ENCODE measurements around the gene FRMPD4. TPM values are rescaled to one million over a fixed set of nuclear protein-coding genes. Genes with fewer than 3 reads are reported as not detected.

FRMPD4 gene
- total RNA-seq, 1 donor from 2014 or later, result 0.29 TPM

- Histone ChIP-seq H3K9me3 (no peaks in the 10 kb centered on the region), H3K4me3 (no peak overlapping the region), H3K4me1 (no peaks in the 10 kb centered on the region), H3K36me3 (no peaks in the 10 kb centered on the region), H3K27me3 (no peaks in the 10 kb centered on the region), H3K27ac (no peak overlapping the region)
- DNase-seq (no peak), ATAC-seq (no peak)
- no peak for TF ChIP-seq CTCF (IDR thresholded peaks at IDR 0.05)
- intact Hi-C loops (cut with DNase I), result no loop called here
These were observed 541.2 kb downstream of the FRMPD4 start for GRCh38 chrX:12679522-12679921.

GRCh38 chrX:12681047-12681446, 542.8 kb downstream of the FRMPD4 start:
- Histone ChIP-seq H3K27me3 (no peaks in the 10 kb centered on the region), H3K4me1 (no peaks in the 10 kb centered on the region), H3K27ac (no peak overlapping the region), H3K36me3 (no peaks in the 10 kb centered on the region), H3K9me3 (no peaks in the 10 kb centered on the region), H3K4me3 (no peak overlapping the region)
- no peak for ATAC-seq
- intact Hi-C loops (cut with DNase I), result no loop called here
- TF ChIP-seq CTCF (IDR thresholded peaks at IDR 0.05), result no peak
- no peak for DNase-seq

- Histone ChIP-seq H3K27me3 (no peaks in the 10 kb centered on the region), H3K4me1 (no peaks in the 10 kb centered on the region), H3K36me3 (no peaks in the 10 kb centered on the region), H3K27ac (no peak overlapping the region), H3K9me3 (no peaks in the 10 kb centered on the region), H3K4me3 (no peak overlapping the region)
- no peak for DNase-seq
- no peak for TF ChIP-seq CTCF (IDR thresholded peaks at IDR 0.05)
- intact Hi-C loops (cut with DNase I), result no loop called here
- no peak for ATAC-seq
These were observed 547.3 kb downstream of the FRMPD4 start for GRCh38 chrX:12685541-12685940.

- intact Hi-C loops (cut with DNase I), result no loop called here
- Histone ChIP-seq H3K4me3 (no peak overlapping the region), H3K27ac (no peak overlapping the region), H3K36me3 (no peaks in the 10 kb centered on the region), H3K9me3 (no peaks in the 10 kb centered on the region), H3K27me3 (no peaks in the 10 kb centered on the region), H3K4me1 (no peaks in the 10 kb centered on the region)
- no peak for ATAC-seq
- DNase-seq, result no peak
- TF ChIP-seq CTCF (IDR thresholded peaks at IDR 0.05), result no peak
These were observed 548.1 kb downstream of the FRMPD4 start for GRCh38 chrX:12686331-12686730.

GRCh38 chrX:12690646-12691045, 552.4 kb downstream of the FRMPD4 start:
- no peak overlapping the region for H3K27ac ChIP-seq
- no peaks in the 10 kb centered on the region for H3K27me3 ChIP-seq
- H3K9me3 ChIP-seq, result no peaks in the 10 kb centered on the region
- no peak overlapping the region for H3K4me3 ChIP-seq
- ATAC-seq (no peak), DNase-seq (no peak)
- no peaks in the 10 kb centered on the region for H3K36me3 ChIP-seq
- H3K4me1 ChIP-seq, result no peaks in the 10 kb centered on the region
- TF ChIP-seq CTCF (IDR thresholded peaks at IDR 0.05), result no peak
- intact Hi-C loops (cut with DNase I), result no loop called here

GRCh38 chrX:12693754-12694153, 555.5 kb downstream of the FRMPD4 start:
- Histone ChIP-seq H3K4me3 (no peak overlapping the region), H3K27ac (no peak overlapping the region), H3K9me3 (no peaks in the 10 kb centered on the region), H3K4me1 (no peaks in the 10 kb centered on the region), H3K27me3 (no peaks in the 10 kb centered on the region), H3K36me3 (no peaks in the 10 kb centered on the region)
- DNase-seq (no peak), ATAC-seq (no peak)
- intact Hi-C loops (cut with DNase I), result no loop called here
- TF ChIP-seq CTCF (IDR thresholded peaks at IDR 0.05), result no peak

Measured in upper lobe of right lung (tissue), 1 donor.